Measurements from ENCODE around the gene SLMAP. TPM values are rescaled to one million over a fixed set of nuclear protein-coding genes. Genes with fewer than 3 reads are reported as not detected.
A peak's percentile ranks its signal among the peaks of the same experiment; 100 is the strongest.

Gene SLMAP
- total RNA-seq: 10 to 100 TPM; 49.4 to 89.1 (median 61.3) TPM

- under 1% methylated on average over 30 of the region's 48 CpGs for WGBS
- Histone ChIP-seq H3K36me3 (peaks cover 6% of the 10 kb centered on the region), H3K4me1 (peaks cover 59% of the 10 kb centered on the region), H3K4me3 (peak within 1 kb of the TSS; percentile 68), H3K27ac (peak within 1 kb of the TSS; percentile 88), H3K9me3 (no peaks in the 10 kb centered on the region), H3K27me3 (no peaks in the 10 kb centered on the region)
- DNase-seq (ENCODE audit: low spot score in 2 of 2): peak; percentile 98 to 99
- TF ChIP-seq CTCF (IDR thresholded peaks at IDR 0.05) (no peak), POLR2AphosphoS5 (IDR thresholded peaks at IDR 0.05) (peak; percentile 4 to 95 (median 69)), POLR2A (IDR thresholded peaks at IDR 0.05) (peak in 1 of 2 donors; percentile 61), EP300 (IDR thresholded peaks at IDR 0.05) (no peak)
Observed at GRCh38 chr3:57755741-57756527, at the start of gene SLMAP. TSS of gene SLMAP (plus strand) at chr3:57756309. CDS start at chr3:57757652, 1,343 bp downstream.

- no peaks in the 10 kb centered on the region for H3K9me3 ChIP-seq
- no peak overlapping the region for H3K27ac ChIP-seq
- no peaks in the 10 kb centered on the region for H3K36me3 ChIP-seq
- peaks cover 10% of the 10 kb centered on the region for H3K4me1 ChIP-seq
- H3K4me3 ChIP-seq: no peak overlapping the region
- DNase-seq (ENCODE audit: low spot score in 2 of 2): no peak
- H3K27me3 ChIP-seq: no peaks in the 10 kb centered on the region
- 54% methylated on average over 3 of the region's 3 CpGs for WGBS
- TF ChIP-seq CTCF (IDR thresholded peaks at IDR 0.05) (no peak), POLR2AphosphoS5 (IDR thresholded peaks at IDR 0.05) (no peak), EP300 (IDR thresholded peaks at IDR 0.05) (no peak), POLR2A (IDR thresholded peaks at IDR 0.05) (no peak)
Observed at GRCh38 chr3:57706462-57706861, 49.6 kb upstream of the SLMAP start.

GRCh38 chr3:57709031-57709430, 47.1 kb upstream of the SLMAP start:
- Histone ChIP-seq H3K36me3 (no peaks in the 10 kb centered on the region), H3K27ac (peak overlapping the region; percentile 32), H3K27me3 (no peaks in the 10 kb centered on the region), H3K4me1 (peaks cover 10% of the 10 kb centered on the region), H3K9me3 (no peaks in the 10 kb centered on the region), H3K4me3 (no peak overlapping the region)
- WGBS: 7% methylated on average over 2 of the region's 2 CpGs
- no peak for DNase-seq (ENCODE audit: low spot score in 2 of 2)
- TF ChIP-seq EP300 (IDR thresholded peaks at IDR 0.05) (no peak), CTCF (IDR thresholded peaks at IDR 0.05) (no peak), POLR2AphosphoS5 (IDR thresholded peaks at IDR 0.05) (no peak), POLR2A (IDR thresholded peaks at IDR 0.05) (no peak)

- peak overlapping the region; percentile 32 for H3K27ac ChIP-seq
- no peak for DNase-seq (ENCODE audit: low spot score in 2 of 2)
- H3K4me3 ChIP-seq: no peak overlapping the region
- no peaks in the 10 kb centered on the region for H3K9me3 ChIP-seq
- H3K4me1 ChIP-seq: peaks cover 10% of the 10 kb centered on the region
- WGBS: 5% methylated on average over 2 of the region's 2 CpGs
- H3K27me3 ChIP-seq: no peaks in the 10 kb centered on the region
- H3K36me3 ChIP-seq: no peaks in the 10 kb centered on the region
- TF ChIP-seq CTCF (IDR thresholded peaks at IDR 0.05) (no peak), POLR2A (IDR thresholded peaks at IDR 0.05) (no peak), POLR2AphosphoS5 (IDR thresholded peaks at IDR 0.05) (no peak)
Observed at GRCh38 chr3:57709559-57709958, 46.5 kb upstream of the SLMAP start.

- 82% methylated on average over 4 of the region's 4 CpGs for WGBS
- Histone ChIP-seq H3K27me3 (no peaks in the 10 kb centered on the region), H3K36me3 (no peaks in the 10 kb centered on the region), H3K9me3 (no peaks in the 10 kb centered on the region), H3K4me3 (no peak overlapping the region), H3K27ac (no peak overlapping the region), H3K4me1 (no peaks in the 10 kb centered on the region)
- TF ChIP-seq CTCF (IDR thresholded peaks at IDR 0.05): no peak
- no peak for TF ChIP-seq EP300 (IDR thresholded peaks at IDR 0.05)
- no peak for TF ChIP-seq POLR2A (IDR thresholded peaks at IDR 0.05)
- no peak for TF ChIP-seq POLR2AphosphoS5 (IDR thresholded peaks at IDR 0.05)
- no peak for DNase-seq (ENCODE audit: low spot score in 2 of 2)
Observed at GRCh38 chr3:57715686-57716085, 40.4 kb upstream of the SLMAP start.

Measured in suprapubic skin (tissue), 4 donors.